ENCODE results near the gene FGR.
A peak's percentile ranks its signal among the peaks of the same experiment; 100 is the strongest.

Gene FGR

DNA sequence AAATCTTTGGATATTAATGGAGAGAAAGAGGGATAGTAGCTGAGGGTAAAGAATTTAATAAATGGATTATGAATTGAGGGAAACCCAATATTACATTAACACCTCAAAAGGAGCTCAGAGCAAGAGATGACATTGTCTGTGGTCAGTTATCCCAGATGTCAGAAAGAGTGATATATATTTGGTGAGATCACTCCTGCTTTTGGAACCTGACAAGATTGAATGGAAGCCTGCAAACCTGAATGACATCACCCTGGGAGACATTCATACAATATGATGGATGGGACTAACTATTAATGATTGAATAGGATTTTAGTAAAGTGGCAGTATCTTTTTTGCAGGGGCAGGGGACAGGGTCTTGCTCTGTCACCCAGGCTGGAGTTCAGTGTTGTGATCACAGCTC lies 43.8 kb upstream of the FGR start:
- H3K4me2 ChIP-seq (ENCODE audit: low read length), result no peak overlapping the region

DNA sequence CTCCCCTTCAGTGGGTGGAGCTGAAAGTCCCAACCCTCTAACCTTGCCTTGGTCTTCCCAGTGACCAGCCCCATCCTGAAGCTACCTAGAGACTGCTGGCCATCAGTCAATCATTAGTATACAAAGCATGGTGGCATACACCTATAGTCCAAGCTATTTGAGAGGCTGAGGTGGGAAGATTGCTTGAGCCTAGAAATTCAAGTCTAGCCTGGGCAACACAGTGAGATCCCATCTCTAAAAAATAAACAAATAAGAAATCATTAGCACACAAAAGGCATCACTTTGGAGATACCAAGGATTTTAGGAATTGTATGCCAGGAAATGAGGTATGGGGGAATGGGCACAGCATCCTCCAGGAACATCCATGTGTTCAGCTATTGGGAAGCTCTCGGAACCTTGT lies 41.4 kb upstream of the FGR start:
- Histone ChIP-seq H3K36me3 (ENCODE audit: control insufficient read depth, low read length) (no peaks in the 10 kb centered on the region), H3K27me3 (ENCODE audit: control insufficient read depth, low read length) (no peaks in the 10 kb centered on the region), H3K4me3 (ENCODE audit: low read length) (no peak overlapping the region), H3K4me1 (ENCODE audit: control insufficient read depth, low read length) (peaks cover 14% of the 10 kb centered on the region), H3K79me2 (ENCODE audit: control insufficient read depth, low read length) (no peaks in the 10 kb centered on the region), H3K4me2 (ENCODE audit: low read length) (no peak overlapping the region), H3F3A (ENCODE audit: control insufficient read depth, insufficient read depth) (no peaks in the 10 kb centered on the region), H3K27ac (ENCODE audit: low read depth, low read length) (no peak overlapping the region), H3K9me2 (replicated peaks; ENCODE audit: control insufficient read depth, low read length) (no peaks in the 10 kb centered on the region), H3K9me3 (ENCODE audit: control insufficient read depth, insufficient read depth, low read length) (peaks cover 11% of the 10 kb centered on the region), H4K20me1 (ENCODE audit: control insufficient read depth, insufficient read depth, low read depth, low read length) (no peaks in the 10 kb centered on the region)
- TF ChIP-seq, protein P1, sequence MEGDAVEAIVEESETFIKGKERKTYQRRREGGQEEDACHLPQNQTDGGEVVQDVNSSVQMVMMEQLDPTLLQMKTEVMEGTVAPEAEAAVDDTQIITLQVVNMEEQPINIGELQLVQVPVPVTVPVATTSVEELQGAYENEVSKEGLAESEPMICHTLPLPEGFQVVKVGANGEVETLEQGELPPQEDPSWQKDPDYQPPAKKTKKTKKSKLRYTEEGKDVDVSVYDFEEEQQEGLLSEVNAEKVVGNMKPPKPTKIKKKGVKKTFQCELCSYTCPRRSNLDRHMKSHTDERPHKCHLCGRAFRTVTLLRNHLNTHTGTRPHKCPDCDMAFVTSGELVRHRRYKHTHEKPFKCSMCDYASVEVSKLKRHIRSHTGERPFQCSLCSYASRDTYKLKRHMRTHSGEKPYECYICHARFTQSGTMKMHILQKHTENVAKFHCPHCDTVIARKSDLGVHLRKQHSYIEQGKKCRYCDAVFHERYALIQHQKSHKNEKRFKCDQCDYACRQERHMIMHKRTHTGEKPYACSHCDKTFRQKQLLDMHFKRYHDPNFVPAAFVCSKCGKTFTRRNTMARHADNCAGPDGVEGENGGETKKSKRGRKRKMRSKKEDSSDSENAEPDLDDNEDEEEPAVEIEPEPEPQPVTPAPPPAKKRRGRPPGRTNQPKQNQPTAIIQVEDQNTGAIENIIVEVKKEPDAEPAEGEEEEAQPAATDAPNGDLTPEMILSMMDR (IDR thresholded peaks at IDR 0.05; ENCODE audit: low read depth, low read length, poor library complexity, severe bottlenecking), result no peak
- TF ChIP-seq EZH2phosphoT487 (IDR thresholded peaks at IDR 0.05; ENCODE audit: borderline replicate concordance, low read length), result no peak

More for the DNA sequence above, 43.8 kb upstream of the FGR start:
- Histone ChIP-seq H3K79me2 (ENCODE audit: control insufficient read depth, low read length) (no peaks in the 10 kb centered on the region), H3K27me3 (ENCODE audit: control insufficient read depth, low read length) (no peaks in the 10 kb centered on the region), H3F3A (ENCODE audit: control insufficient read depth, insufficient read depth) (no peaks in the 10 kb centered on the region), H3K9me3 (ENCODE audit: control insufficient read depth, insufficient read depth, low read length) (peaks cover 21% of the 10 kb centered on the region), H3K4me1 (ENCODE audit: control insufficient read depth, low read length) (no peaks in the 10 kb centered on the region), H4K20me1 (ENCODE audit: control insufficient read depth, insufficient read depth, low read depth, low read length) (no peaks in the 10 kb centered on the region), H3K36me3 (ENCODE audit: control insufficient read depth, low read length) (no peaks in the 10 kb centered on the region), H3K27ac (ENCODE audit: low read depth, low read length) (no peak overlapping the region), H3K9me2 (replicated peaks; ENCODE audit: control insufficient read depth, low read length) (no peaks in the 10 kb centered on the region), H3K4me3 (ENCODE audit: low read length) (no peak overlapping the region)
- TF ChIP-seq, protein P1 (IDR thresholded peaks at IDR 0.05; ENCODE audit: low read depth, low read length, poor library complexity, severe bottlenecking), result no peak
- TF ChIP-seq EZH2phosphoT487 (IDR thresholded peaks at IDR 0.05; ENCODE audit: borderline replicate concordance, low read length), result no peak

DNA sequence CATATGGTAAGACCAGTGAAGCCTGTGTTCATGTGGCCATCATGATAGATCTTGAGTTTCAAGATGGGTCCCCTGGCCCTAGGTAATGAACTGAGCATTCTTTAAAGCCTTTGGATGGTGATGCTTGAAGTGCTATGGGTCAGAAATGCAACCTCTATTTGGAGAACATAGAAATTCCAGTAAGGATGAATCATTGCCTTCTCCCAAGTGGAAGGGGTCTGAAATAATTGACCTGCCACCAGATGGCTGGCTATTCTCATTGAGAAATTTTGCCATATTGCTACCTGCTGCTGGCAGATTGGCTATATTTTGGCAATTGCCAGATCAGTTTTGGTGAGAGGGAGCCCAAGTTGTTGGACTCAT lies 37.7 kb upstream of the FGR start:
- Histone ChIP-seq H3K4me2 (ENCODE audit: low read length) (peak overlapping the region; percentile 66), H3K4me1 (ENCODE audit: control insufficient read depth, low read length) (peaks cover 20% of the 10 kb centered on the region), H4K20me1 (ENCODE audit: control insufficient read depth, insufficient read depth, low read depth, low read length) (no peaks in the 10 kb centered on the region), H3K27me3 (ENCODE audit: control insufficient read depth, low read length) (peaks cover 4% of the 10 kb centered on the region), H3K36me3 (ENCODE audit: control insufficient read depth, low read length) (no peaks in the 10 kb centered on the region), H3K9me2 (replicated peaks; ENCODE audit: control insufficient read depth, low read length) (no peaks in the 10 kb centered on the region), H3K9me3 (ENCODE audit: control insufficient read depth, insufficient read depth, low read length) (no peaks in the 10 kb centered on the region), H3F3A (ENCODE audit: control insufficient read depth, insufficient read depth) (no peaks in the 10 kb centered on the region), H3K27ac (ENCODE audit: low read depth, low read length) (no peak overlapping the region), H3K79me2 (ENCODE audit: control insufficient read depth, low read length) (no peaks in the 10 kb centered on the region), H3K4me3 (ENCODE audit: low read length) (peak overlapping the region; percentile 64)
- TF ChIP-seq, protein P1 (IDR thresholded peaks at IDR 0.05; ENCODE audit: low read depth, low read length, poor library complexity, severe bottlenecking), result no peak
- TF ChIP-seq EZH2phosphoT487 (IDR thresholded peaks at IDR 0.05; ENCODE audit: borderline replicate concordance, low read length), result no peak

All from DOHH2 (cell line).